ENCODE data around the gene MLNR. TPM values are rescaled to one million over a fixed set of nuclear protein-coding genes. Genes with fewer than 3 reads are reported as not detected.

Gene MLNR
- total RNA-seq, 1 donor from 2014 or later: not detected

GRCh38 chr13:49271264-49271663 lies 51.1 kb downstream of the MLNR start:
- intact Hi-C loops (cut with micrococcal nuclease): no loop called here

Other genes starting within 250 kb of the MLNR start
- gene FNDC3A, start 244.4 kb upstream of the MLNR start, total RNA-seq: 34.6 and 37.9 TPM in 2 replicates
- gene CDADC1, start 27.6 kb downstream of the MLNR start, total RNA-seq: 11.0 and 11.6 TPM in 2 replicates
- 3.8 and 4.7 TPM in 2 replicates for gene CAB39L, start 223.7 kb downstream of the MLNR start, total RNA-seq
- gene SETDB2, start 223.9 kb downstream of the MLNR start, total RNA-seq: 14.3 and 14.6 TPM in 2 replicates